ENCODE measurements around the gene MARK2.

DNA sequence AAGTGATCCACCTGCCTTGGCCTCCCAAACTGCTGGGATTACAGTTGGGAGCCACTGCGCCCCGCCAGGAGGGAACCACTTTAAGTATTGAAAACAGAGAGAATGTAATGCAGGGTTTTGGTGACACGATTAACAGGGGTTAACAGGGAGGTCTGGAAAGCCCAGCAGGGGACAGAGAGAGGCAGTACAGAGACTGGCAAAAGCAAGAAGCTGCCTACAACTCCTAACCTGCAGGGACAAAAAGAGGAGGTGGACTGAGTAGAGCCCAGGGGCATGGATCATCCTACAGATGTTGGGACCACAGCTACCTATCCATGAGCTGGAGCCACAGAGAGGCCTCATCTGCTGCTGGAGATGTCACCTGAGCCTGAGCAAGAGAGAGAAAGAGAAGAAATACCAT, 27.4 kb upstream of the MARK2 start:
- TF ChIP-seq, protein P1, sequence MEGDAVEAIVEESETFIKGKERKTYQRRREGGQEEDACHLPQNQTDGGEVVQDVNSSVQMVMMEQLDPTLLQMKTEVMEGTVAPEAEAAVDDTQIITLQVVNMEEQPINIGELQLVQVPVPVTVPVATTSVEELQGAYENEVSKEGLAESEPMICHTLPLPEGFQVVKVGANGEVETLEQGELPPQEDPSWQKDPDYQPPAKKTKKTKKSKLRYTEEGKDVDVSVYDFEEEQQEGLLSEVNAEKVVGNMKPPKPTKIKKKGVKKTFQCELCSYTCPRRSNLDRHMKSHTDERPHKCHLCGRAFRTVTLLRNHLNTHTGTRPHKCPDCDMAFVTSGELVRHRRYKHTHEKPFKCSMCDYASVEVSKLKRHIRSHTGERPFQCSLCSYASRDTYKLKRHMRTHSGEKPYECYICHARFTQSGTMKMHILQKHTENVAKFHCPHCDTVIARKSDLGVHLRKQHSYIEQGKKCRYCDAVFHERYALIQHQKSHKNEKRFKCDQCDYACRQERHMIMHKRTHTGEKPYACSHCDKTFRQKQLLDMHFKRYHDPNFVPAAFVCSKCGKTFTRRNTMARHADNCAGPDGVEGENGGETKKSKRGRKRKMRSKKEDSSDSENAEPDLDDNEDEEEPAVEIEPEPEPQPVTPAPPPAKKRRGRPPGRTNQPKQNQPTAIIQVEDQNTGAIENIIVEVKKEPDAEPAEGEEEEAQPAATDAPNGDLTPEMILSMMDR (IDR thresholded peaks at IDR 0.05) = no peak
- TF ChIP-seq POLR2A (IDR thresholded peaks at IDR 0.05) (no peak), POLR2AphosphoS5 (IDR thresholded peaks at IDR 0.05) (no peak), EP300 (IDR thresholded peaks at IDR 0.05) (no peak)

Data from sigmoid colon (tissue), 4 donors.